ENCODE results near the gene DLGAP1.

The DLGAP1 gene

GRCh38 chr18:3826021-3826420 lies 629.1 kb downstream of the DLGAP1 start:
- no peaks in the 10 kb centered on the region for H3K9me3 ChIP-seq (ENCODE audit: control insufficient read depth in 1 of 2, low read length in 2 of 2)
- no peak overlapping the region for H3K27ac ChIP-seq (ENCODE audit: low read depth, low read length)
- H3K27me3 ChIP-seq (ENCODE audit: control insufficient read depth in 1 of 2, insufficient read depth in 2 of 2, low read length in 2 of 2), result no peaks in the 10 kb centered on the region
- H3K4me3 ChIP-seq (ENCODE audit: low read depth in 1 of 2, low read length in 2 of 2), result no peak overlapping the region
- no peaks in the 10 kb centered on the region for H3K4me1 ChIP-seq (ENCODE audit: control insufficient read depth in 1 of 2, insufficient read depth in 2 of 2, low read length in 2 of 2)
- no peak overlapping the region for H3K9ac ChIP-seq (ENCODE audit: low read depth in 1 of 2, low read length in 2 of 2)
- no peaks in the 10 kb centered on the region for H3K36me3 ChIP-seq (ENCODE audit: control insufficient read depth in 1 of 2, insufficient read depth in 2 of 2, low read length in 2 of 2)

- H3K36me3 ChIP-seq (ENCODE audit: control insufficient read depth in 1 of 2, insufficient read depth in 2 of 2, low read length in 2 of 2), result no peaks in the 10 kb centered on the region
- no peak overlapping the region for H3K4me3 ChIP-seq (ENCODE audit: low read depth in 1 of 2, low read length in 2 of 2)
- H3K9ac ChIP-seq (ENCODE audit: low read depth in 1 of 2, low read length in 2 of 2), result no peak overlapping the region
- H3K27ac ChIP-seq (ENCODE audit: low read depth, low read length), result no peak overlapping the region
- H3K4me1 ChIP-seq (ENCODE audit: control insufficient read depth in 1 of 2, insufficient read depth in 2 of 2, low read length in 2 of 2), result no peaks in the 10 kb centered on the region
- no peaks in the 10 kb centered on the region for H3K27me3 ChIP-seq (ENCODE audit: control insufficient read depth in 1 of 2, insufficient read depth in 2 of 2, low read length in 2 of 2)
- no peaks in the 10 kb centered on the region for H3K9me3 ChIP-seq (ENCODE audit: control insufficient read depth in 1 of 2, low read length in 2 of 2)
These were observed 631.0 kb downstream of the DLGAP1 start for GRCh38 chr18:3824101-3824500.

GRCh38 chr18:3823073-3823472 lies 632.0 kb downstream of the DLGAP1 start:
- Histone ChIP-seq H3K27me3 (ENCODE audit: control insufficient read depth in 1 of 2, insufficient read depth in 2 of 2, low read length in 2 of 2) (no peaks in the 10 kb centered on the region), H3K4me3 (ENCODE audit: low read depth in 1 of 2, low read length in 2 of 2) (no peak overlapping the region), H3K27ac (ENCODE audit: low read depth, low read length) (no peak overlapping the region), H3K9ac (ENCODE audit: low read depth in 1 of 2, low read length in 2 of 2) (no peak overlapping the region), H3K36me3 (ENCODE audit: control insufficient read depth in 1 of 2, insufficient read depth in 2 of 2, low read length in 2 of 2) (no peaks in the 10 kb centered on the region), H3K9me3 (ENCODE audit: control insufficient read depth in 1 of 2, low read length in 2 of 2) (no peaks in the 10 kb centered on the region), H3K4me1 (ENCODE audit: control insufficient read depth in 1 of 2, insufficient read depth in 2 of 2, low read length in 2 of 2) (no peaks in the 10 kb centered on the region)

GRCh38 chr18:3821524-3821923 lies 633.6 kb downstream of the DLGAP1 start:
- Histone ChIP-seq H3K27me3 (ENCODE audit: control insufficient read depth in 1 of 2, insufficient read depth in 2 of 2, low read length in 2 of 2) (no peaks in the 10 kb centered on the region), H3K9me3 (ENCODE audit: control insufficient read depth in 1 of 2, low read length in 2 of 2) (no peaks in the 10 kb centered on the region), H3K4me1 (ENCODE audit: control insufficient read depth in 1 of 2, insufficient read depth in 2 of 2, low read length in 2 of 2) (peaks cover 5% of the 10 kb centered on the region in 2 donors), H3K9ac (ENCODE audit: low read depth in 1 of 2, low read length in 2 of 2) (no peak overlapping the region), H3K36me3 (ENCODE audit: control insufficient read depth in 1 of 2, insufficient read depth in 2 of 2, low read length in 2 of 2) (no peaks in the 10 kb centered on the region), H3K27ac (ENCODE audit: low read depth, low read length) (no peak overlapping the region), H3K4me3 (ENCODE audit: low read depth in 1 of 2, low read length in 2 of 2) (no peak overlapping the region)

DNA sequence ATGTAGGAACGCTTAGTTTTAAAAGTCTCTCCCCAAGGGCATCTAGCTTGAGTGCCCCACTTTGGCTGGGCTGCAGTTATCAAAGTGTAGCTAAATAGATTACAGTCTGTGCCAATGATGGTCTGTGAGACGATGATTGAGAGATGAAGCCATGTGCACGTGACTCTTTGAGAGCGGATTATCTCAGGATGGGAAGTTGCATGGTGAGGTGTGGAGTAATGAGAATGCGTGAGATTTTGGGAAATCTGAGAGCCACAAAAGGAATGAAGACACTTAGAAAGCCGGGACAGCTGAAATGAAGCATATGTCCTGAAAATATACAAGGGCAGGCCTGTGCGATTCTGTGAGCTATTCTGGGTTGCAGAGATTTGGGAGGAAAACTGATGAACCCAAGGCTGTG lies 635.1 kb downstream of the DLGAP1 start:
- Histone ChIP-seq H3K36me3 (ENCODE audit: control insufficient read depth in 1 of 2, insufficient read depth in 2 of 2, low read length in 2 of 2) (no peaks in the 10 kb centered on the region), H3K9me3 (ENCODE audit: control insufficient read depth in 1 of 2, low read length in 2 of 2) (no peaks in the 10 kb centered on the region), H3K27me3 (ENCODE audit: control insufficient read depth in 1 of 2, insufficient read depth in 2 of 2, low read length in 2 of 2) (no peaks in the 10 kb centered on the region), H3K27ac (ENCODE audit: low read depth, low read length) (no peak overlapping the region), H3K4me3 (ENCODE audit: low read depth in 1 of 2, low read length in 2 of 2) (no peak overlapping the region), H3K9ac (ENCODE audit: low read depth in 1 of 2, low read length in 2 of 2) (no peak overlapping the region), H3K4me1 (ENCODE audit: control insufficient read depth in 1 of 2, insufficient read depth in 2 of 2, low read length in 2 of 2) (peaks cover 5% of the 10 kb centered on the region in 2 donors)

DNA sequence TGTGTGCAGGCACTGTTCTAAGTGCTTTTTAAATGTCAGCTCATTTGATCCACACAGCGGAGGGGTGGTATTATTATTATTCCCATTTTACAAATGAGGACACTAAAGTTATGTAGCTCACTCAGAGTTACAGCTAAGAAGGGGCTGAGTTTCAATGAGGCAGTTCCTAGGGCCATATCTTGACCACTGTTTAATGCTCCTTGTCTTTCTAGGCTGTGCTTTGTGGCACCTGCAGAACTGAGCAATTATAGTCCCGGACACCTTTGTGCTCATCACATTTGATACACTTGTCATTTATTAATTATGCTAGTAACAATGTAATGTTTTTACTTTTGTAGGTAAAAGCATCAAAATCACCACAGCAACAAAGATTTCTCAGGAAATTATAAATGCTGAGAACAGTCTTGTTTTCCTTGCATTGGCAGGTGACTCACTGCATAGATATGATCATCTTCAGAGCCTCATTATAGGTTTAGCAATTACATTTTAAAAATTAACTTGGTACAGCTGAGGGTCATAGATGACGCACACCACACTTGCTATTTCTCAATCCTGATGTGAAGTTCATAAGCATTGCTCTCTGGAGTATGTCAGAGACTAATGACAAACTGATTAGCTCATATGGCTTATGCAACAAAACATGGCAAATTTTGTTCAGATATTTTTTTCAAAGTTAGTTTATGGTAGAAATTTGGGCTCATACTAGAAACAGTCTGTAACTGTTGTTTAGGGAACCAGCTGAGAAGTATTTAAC lies 638.3 kb downstream of the DLGAP1 start:
- H3K4me1 ChIP-seq (ENCODE audit: control insufficient read depth in 1 of 2, insufficient read depth in 2 of 2, low read length in 2 of 2), result peaks cover 5% of the 10 kb centered on the region in 2 donors
- H3K4me3 ChIP-seq (ENCODE audit: low read depth in 1 of 2, low read length in 2 of 2), result no peak overlapping the region
- no peak overlapping the region for H3K9ac ChIP-seq (ENCODE audit: low read depth in 1 of 2, low read length in 2 of 2)
- H3K9me3 ChIP-seq (ENCODE audit: control insufficient read depth in 1 of 2, low read length in 2 of 2), result no peaks in the 10 kb centered on the region
- no peak overlapping the region for H3K27ac ChIP-seq (ENCODE audit: low read depth, low read length)
- no peaks in the 10 kb centered on the region for H3K36me3 ChIP-seq (ENCODE audit: control insufficient read depth in 1 of 2, insufficient read depth in 2 of 2, low read length in 2 of 2)
- no peaks in the 10 kb centered on the region for H3K27me3 ChIP-seq (ENCODE audit: control insufficient read depth in 1 of 2, insufficient read depth in 2 of 2, low read length in 2 of 2)

- no peak overlapping the region for H3K9ac ChIP-seq (ENCODE audit: low read depth in 1 of 2, low read length in 2 of 2)
- H3K9me3 ChIP-seq (ENCODE audit: control insufficient read depth in 1 of 2, low read length in 2 of 2), result no peaks in the 10 kb centered on the region
- peaks cover 5% of the 10 kb centered on the region in 2 donors for H3K4me1 ChIP-seq (ENCODE audit: control insufficient read depth in 1 of 2, insufficient read depth in 2 of 2, low read length in 2 of 2)
- H3K27me3 ChIP-seq (ENCODE audit: control insufficient read depth in 1 of 2, insufficient read depth in 2 of 2, low read length in 2 of 2), result no peaks in the 10 kb centered on the region
- H3K27ac ChIP-seq (ENCODE audit: low read depth, low read length), result no peak overlapping the region
- H3K4me3 ChIP-seq (ENCODE audit: low read depth in 1 of 2, low read length in 2 of 2), result no peak overlapping the region
- H3K36me3 ChIP-seq (ENCODE audit: control insufficient read depth in 1 of 2, insufficient read depth in 2 of 2, low read length in 2 of 2), result no peaks in the 10 kb centered on the region
These were observed 639.1 kb downstream of the DLGAP1 start for GRCh38 chr18:3815991-3816390.

GRCh38 chr18:3814816-3815215 lies 640.3 kb downstream of the DLGAP1 start:
- H3K27ac ChIP-seq (ENCODE audit: low read depth, low read length), result no peak overlapping the region
- H3K27me3 ChIP-seq (ENCODE audit: control insufficient read depth in 1 of 2, insufficient read depth in 2 of 2, low read length in 2 of 2), result no peaks in the 10 kb centered on the region
- no peaks in the 10 kb centered on the region for H3K9me3 ChIP-seq (ENCODE audit: control insufficient read depth in 1 of 2, low read length in 2 of 2)
- H3K4me3 ChIP-seq (ENCODE audit: low read depth in 1 of 2, low read length in 2 of 2), result no peak overlapping the region
- H3K9ac ChIP-seq (ENCODE audit: low read depth in 1 of 2, low read length in 2 of 2), result no peak overlapping the region
- H3K36me3 ChIP-seq (ENCODE audit: control insufficient read depth in 1 of 2, insufficient read depth in 2 of 2, low read length in 2 of 2), result no peaks in the 10 kb centered on the region
- peaks cover 5% of the 10 kb centered on the region in 2 donors for H3K4me1 ChIP-seq (ENCODE audit: control insufficient read depth in 1 of 2, insufficient read depth in 2 of 2, low read length in 2 of 2)

DNA sequence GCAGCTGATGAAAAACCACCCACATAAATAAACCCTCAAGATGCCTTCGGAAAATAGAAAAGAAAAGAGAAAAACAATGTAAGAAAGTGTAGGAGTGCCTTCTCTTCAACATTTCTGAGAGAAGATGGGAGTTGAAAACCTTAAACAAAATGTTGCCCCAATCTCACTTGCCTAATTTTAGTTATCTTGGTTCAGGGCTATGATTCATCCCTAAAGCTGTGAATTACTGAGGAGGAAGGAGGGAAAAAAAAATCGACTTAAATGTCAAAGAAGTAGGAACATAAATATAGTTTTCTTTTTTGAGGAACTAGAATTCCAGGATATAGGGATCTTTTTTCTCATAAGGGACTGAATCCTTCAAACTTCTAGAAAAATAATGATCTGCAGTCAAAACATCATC lies 644.8 kb downstream of the DLGAP1 start:
- Histone ChIP-seq H3K27me3 (ENCODE audit: control insufficient read depth in 1 of 2, insufficient read depth in 2 of 2, low read length in 2 of 2) (no peaks in the 10 kb centered on the region), H3K36me3 (ENCODE audit: control insufficient read depth in 1 of 2, insufficient read depth in 2 of 2, low read length in 2 of 2) (no peaks in the 10 kb centered on the region), H3K4me3 (ENCODE audit: low read depth in 1 of 2, low read length in 2 of 2) (no peak overlapping the region), H3K9me3 (ENCODE audit: control insufficient read depth in 1 of 2, low read length in 2 of 2) (no peaks in the 10 kb centered on the region), H3K27ac (ENCODE audit: low read depth, low read length) (no peak overlapping the region), H3K9ac (ENCODE audit: low read depth in 1 of 2, low read length in 2 of 2) (no peak overlapping the region), H3K4me1 (ENCODE audit: control insufficient read depth in 1 of 2, insufficient read depth in 2 of 2, low read length in 2 of 2) (no peaks in the 10 kb centered on the region)

- Histone ChIP-seq H3K4me1 (ENCODE audit: control insufficient read depth in 1 of 2, insufficient read depth in 2 of 2, low read length in 2 of 2) (no peaks in the 10 kb centered on the region), H3K4me3 (ENCODE audit: low read depth in 1 of 2, low read length in 2 of 2) (no peak overlapping the region), H3K9me3 (ENCODE audit: control insufficient read depth in 1 of 2, low read length in 2 of 2) (no peaks in the 10 kb centered on the region), H3K9ac (ENCODE audit: low read depth in 1 of 2, low read length in 2 of 2) (no peak overlapping the region), H3K27me3 (ENCODE audit: control insufficient read depth in 1 of 2, insufficient read depth in 2 of 2, low read length in 2 of 2) (no peaks in the 10 kb centered on the region), H3K27ac (ENCODE audit: low read depth, low read length) (no peak overlapping the region), H3K36me3 (ENCODE audit: control insufficient read depth in 1 of 2, insufficient read depth in 2 of 2, low read length in 2 of 2) (no peaks in the 10 kb centered on the region)
These were observed 645.9 kb downstream of the DLGAP1 start for GRCh38 chr18:3808985-3809780.

All from duodenal mucosa (tissue), 2 donors.